HG02943 (cell line): ENCODE data around the gene ARIH2.
"Not testable (repeated sequence)": the region's sequence is repeated elsewhere in the genome, so short reads cannot be mapped to it uniquely, and the experiment has no call there.

Experiments used
- ATAC-seq: cut with Tn5 transposase; IDR thresholded peaks from one replicate; pipeline ENCODE4 v1.9.1; 2021; ENCODE audit warnings: mild to moderate bottlenecking, low read depth, moderate library complexity; ENCODE audit not compliant: unreplicated experiment

ARIH2 gene

GRCh38 chr3:48918388-48919214, at the start of gene ARIH2:
Gene ARIH2, plus strand, starts transcription at chr3:48918842. Its CDS starts 8,717 bp downstream, at chr3:48927559.
- peak; percentile 82 for ATAC-seq

- no peak for ATAC-seq
Measured at GRCh38 chr3:48877671-48878070, 41.0 kb upstream of the ARIH2 start.

GRCh38 chr3:48879307-48879993, 39.2 kb upstream of the ARIH2 start:
- no peak for ATAC-seq

GRCh38 chr3:48879994-48880377, 38.7 kb upstream of the ARIH2 start:
- no peak for ATAC-seq

- no peak for ATAC-seq
Measured at GRCh38 chr3:48881006-48881405, 37.6 kb upstream of the ARIH2 start.

GRCh38 chr3:48881652-48882114, 37.0 kb upstream of the ARIH2 start:
- ATAC-seq: no peak

- ATAC-seq: no peak
Measured at GRCh38 chr3:48885753-48886152, 32.9 kb upstream of the ARIH2 start.

- no peak for ATAC-seq
Measured at GRCh38 chr3:48891606-48892005, 27.0 kb upstream of the ARIH2 start.

GRCh38 chr3:48894516-48894915, 24.1 kb upstream of the ARIH2 start:
- ATAC-seq: no peak

- no peak for ATAC-seq
Measured at GRCh38 chr3:48896936-48897335, 21.7 kb upstream of the ARIH2 start.

- ATAC-seq: peak; percentile 6
Measured at GRCh38 chr3:48897460-48898376, 20.9 kb upstream of the ARIH2 start.

- ATAC-seq: peak; percentile 84
Measured at GRCh38 chr3:48898383-48899234, 20.0 kb upstream of the ARIH2 start, which contains the start of gene SLC25A20. Gene SLC25A20, minus strand, starts transcription at chr3:48898882. Its CDS starts 88 bp downstream, at chr3:48898794.

- no peak for ATAC-seq
Measured at GRCh38 chr3:48899273-48899672, 19.4 kb upstream of the ARIH2 start.

- ATAC-seq: not testable (repeated sequence)
Measured at GRCh38 chr3:48907026-48907425, 11.6 kb upstream of the ARIH2 start.

GRCh38 chr3:48915296-48915695, 3.3 kb upstream of the ARIH2 start:
- no peak for ATAC-seq

- ATAC-seq: peak; percentile 5
Measured at GRCh38 chr3:48919215-48920138, 835 bp downstream of the ARIH2 start.

GRCh38 chr3:48926425-48927392, 8.1 kb downstream of the ARIH2 start:
- ATAC-seq: no peak
